Kidney (tissue), 14 donors: Measurements from ENCODE around the gene ZNF439. TPM values are rescaled to one million over a fixed set of nuclear protein-coding genes. Genes with fewer than 3 reads are reported as not detected.
A peak's percentile ranks its signal among the peaks of the same experiment; 100 is the strongest.
"Not testable (repeated sequence)": the region's sequence is repeated elsewhere in the genome, so short reads cannot be mapped to it uniquely, and the experiment has no call there.

Experiments used
- DNase-seq, 5 donors: peaks; one replicate each; pipeline ENCODE4 v3.0.0-alpha.2; 2013 to 2020
- FAIRE-seq: peaks from 2 replicates; lab custom pipeline; 2012; peaks lifted over from hg19 to GRCh38; lab: Jason Lieb, UNC
- H3K27ac ChIP-seq, 2 donors: one replicate each; pipeline ENCODE4 v1.7.0; 2013; ENCODE audit warnings: low read depth in 2 of 2, low read length in 2 of 2, inconsistent platforms in 1 of 2
- H3K27me3 ChIP-seq: one replicate; pipeline ENCODE4 v1.7.1; 2013; ENCODE audit warnings: low read length, inconsistent platforms; ENCODE audit not compliant: control insufficient read depth, insufficient read depth
- H3K36me3 ChIP-seq, 3 donors: one replicate each; pipeline versions ENCODE4 v1.7.0 to v1.7.1; 2013; ENCODE audit warnings: low read length in 3 of 3, control low read depth in 1 of 3, inconsistent platforms in 1 of 3; ENCODE audit not compliant: insufficient read depth in 3 of 3, control insufficient read depth in 2 of 3
- H3K4me1 ChIP-seq, 3 donors: one replicate each; pipeline versions ENCODE4 v1.7.0 to v1.7.1; 2013; ENCODE audit warnings: low read length in 3 of 3, inconsistent platforms in 1 of 3, low read depth in 1 of 3; ENCODE audit not compliant: control insufficient read depth in 2 of 3, insufficient read depth in 2 of 3
- H3K4me3 ChIP-seq, 3 donors: one replicate each; pipeline versions ENCODE4 v1.7.0 to v1.8.1; 2013; ENCODE audit warnings: low read length in 3 of 3, control low read depth in 1 of 3, inconsistent platforms in 1 of 3
- H3K9ac ChIP-seq, 3 donors: one replicate each; pipeline versions ENCODE4 v1.7.0 to v1.7.1; 2013; ENCODE audit warnings: low read length in 3 of 3, control low read depth in 1 of 3, inconsistent platforms in 1 of 3
- H3K9me3 ChIP-seq, 3 donors: one replicate each; pipeline versions ENCODE4 v1.7.0 to v1.7.1; 2013; ENCODE audit warnings: low read length in 3 of 3, control low read depth in 1 of 3, inconsistent platforms in 1 of 3; ENCODE audit not compliant: control insufficient read depth in 2 of 3, insufficient read depth in 1 of 3
- CTCF ChIP-seq: IDR thresholded peaks from 3 replicates; pipeline ENCODE4 v1.5.1; 2012; ENCODE audit warnings: mild to moderate bottlenecking, moderate library complexity, borderline replicate concordance; ENCODE audit not compliant: insufficient read depth; ENCODE audit errors: extremely low read depth
- intact Hi-C: fragments of 100-400 bp; cut with DNase I; formaldehyde crosslinking; loops from one replicate; pipeline ENCODE4 v1.11.1; 2022
- polyA plus RNA-seq: library from polyadenylated mRNA; stranded (reverse); fragments of 350-450 nt; fragmentation: Illumina TruSeq; extraction: RNeasy Lipid Tissue Mini Kit (QIAGEN cat#74804); gene quantifications from one replicate; pipeline ENCODE4 v1.2.3, GENCODE V29; 2014; ENCODE audit warnings: low read depth, low replicate concordance; ENCODE audit not compliant: insufficient read depth
- total RNA-seq: library from RNA; stranded (reverse); fragmentation: NEBNext Ultra II Directional; extraction: Animal tissue kit (Norgen Biotek cat#: 25700); gene quantifications from one replicate; pipeline ENCODE4 v1.2.1, GENCODE V29; 2021
- donor health status: control.
- donor health status: control.
- donor health status: control.
- donor health status: control.
- donor health status: control.
- donor health status: DM: yes; HTN: yes; CAD: no.
- donor health status: Normal renal cell carcinoma (clear cell type).

Gene ZNF439
- total and polyA plus RNA-seq, 2 donors from 2014 or later, result 4.5 to 13.2 TPM

DNA sequence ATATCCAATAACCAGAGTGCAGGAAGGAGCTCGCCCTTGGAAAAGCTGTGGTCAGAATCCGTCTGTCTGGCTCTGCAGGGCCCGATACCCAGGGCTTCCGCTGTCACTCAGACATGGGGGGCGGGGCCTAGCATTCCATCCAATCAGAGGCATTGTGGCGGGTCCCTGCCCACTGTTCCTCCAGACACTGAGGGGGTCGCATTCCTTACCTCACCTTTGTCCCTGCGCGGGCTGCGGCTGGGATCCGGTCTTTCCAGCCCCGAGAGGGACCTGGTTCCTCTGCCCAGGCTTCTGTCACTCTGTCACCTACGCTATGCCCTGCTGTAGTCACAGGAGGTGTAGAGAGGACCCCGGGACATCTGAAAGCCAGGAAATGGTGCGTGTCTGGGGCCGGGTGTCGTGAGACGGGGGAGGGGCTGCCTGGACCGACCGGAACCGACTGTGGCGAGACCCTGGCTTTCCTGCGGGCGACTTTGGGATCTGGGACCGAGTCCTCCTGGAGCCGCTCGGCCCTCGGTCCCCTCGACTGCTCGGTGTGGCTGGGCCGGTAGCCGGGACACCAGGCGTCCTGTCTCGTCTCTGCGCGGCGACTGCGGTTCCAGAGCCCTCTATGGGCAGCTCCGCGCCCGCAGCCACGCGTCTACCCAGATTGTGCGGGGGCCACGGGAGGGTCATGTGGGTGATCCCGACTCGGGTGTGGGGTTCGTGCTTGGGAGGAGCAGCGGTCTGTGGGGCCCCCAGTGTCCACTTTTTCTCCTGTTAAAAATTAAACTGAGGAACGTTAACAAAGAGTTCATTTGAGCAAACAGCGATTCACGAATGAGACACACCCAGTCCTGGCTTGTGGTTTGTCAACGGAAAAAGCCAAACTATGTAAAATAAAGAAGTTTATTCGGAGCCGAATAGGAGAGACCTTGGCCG, 39.3 kb downstream of the ZNF439 start, which contains the start of gene ZNF69:
TSS of gene ZNF69 (plus strand) at position 172 of the 921 bp plus-strand sequence. CDS start at position 314, 142 bp downstream.
- TF ChIP-seq CTCF, result peak; percentile 16
- H3K9ac ChIP-seq, result peak within 1 kb of the TSS; percentile 8 to 62 (median 62)
- peak within 1 kb of the TSS; percentile 56 to 82 (median 79) for H3K4me3 ChIP-seq
- no peaks in the 10 kb centered on the region for H3K27me3 ChIP-seq
- H3K9me3 ChIP-seq, result peaks cover 0 to under 1% (median 0%) of the 10 kb centered on the region in 3 donors
- DNase-seq (peak; percentile 94 to 97 (median 97)), FAIRE-seq (no peak)
- intact Hi-C loops, result no loop called here
- H3K27ac ChIP-seq, result peak within 1 kb of the TSS; percentile 88 to 95
- H3K4me1 ChIP-seq, result peaks cover 0 to 7% (median 0%) of the 10 kb centered on the region in 3 donors
- H3K36me3 ChIP-seq, result peaks cover 0 to 2% (median 0%) of the 10 kb centered on the region in 3 donors

- intact Hi-C loops, result not testable (repeated sequence)
Observed at GRCh38 chr19:11889901-11890300, 41.4 kb downstream of the ZNF439 start.

DNA sequence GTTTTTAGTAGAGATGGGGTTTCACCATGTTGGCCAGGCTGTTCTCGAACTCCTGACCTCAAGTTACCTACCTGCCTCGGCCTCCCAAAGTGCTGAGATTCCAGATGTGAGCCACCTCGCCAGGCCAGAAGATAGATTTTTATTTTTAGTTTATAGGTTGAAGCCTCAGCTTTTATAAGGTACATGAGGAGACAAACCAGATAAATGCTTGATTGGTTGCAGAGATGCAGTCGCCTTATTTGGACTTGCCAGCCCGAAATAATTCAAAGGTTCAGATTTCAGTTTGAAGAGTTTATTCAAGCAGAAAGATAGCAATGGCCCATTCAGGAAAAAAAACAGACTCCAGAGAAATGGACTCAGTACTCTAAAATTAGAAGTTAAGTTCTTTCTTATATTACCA, 42.1 kb downstream of the ZNF439 start:
- intact Hi-C loops, result no loop called here
- FAIRE-seq, result no peak
- Histone ChIP-seq H3K27ac (no peak overlapping the region), H3K36me3 (peaks cover 3 to 6% (median 5%) of the 10 kb centered on the region in 3 donors), H3K9me3 (peaks cover 0 to 2% (median 0%) of the 10 kb centered on the region in 3 donors), H3K27me3 (no peaks in the 10 kb centered on the region), H3K4me3 (no peak overlapping the region), H3K4me1 (peaks cover 0 to 7% (median 0%) of the 10 kb centered on the region in 3 donors), H3K9ac (no peak overlapping the region)
- no peak for DNase-seq
- no peak for TF ChIP-seq CTCF

More at GRCh38 chr19:11889901-11890300, 41.4 kb downstream of the ZNF439 start:
- not testable (repeated sequence) for H3K4me1 ChIP-seq, H3K36me3 ChIP-seq, H3K27me3 ChIP-seq, FAIRE-seq, H3K9ac ChIP-seq, H3K9me3 ChIP-seq, H3K27ac ChIP-seq
- peak overlapping the region in 1 of 3 donors; percentile 82 for H3K4me3 ChIP-seq
- peak in 1 of 5 donors; percentile 2 for DNase-seq

DNA sequence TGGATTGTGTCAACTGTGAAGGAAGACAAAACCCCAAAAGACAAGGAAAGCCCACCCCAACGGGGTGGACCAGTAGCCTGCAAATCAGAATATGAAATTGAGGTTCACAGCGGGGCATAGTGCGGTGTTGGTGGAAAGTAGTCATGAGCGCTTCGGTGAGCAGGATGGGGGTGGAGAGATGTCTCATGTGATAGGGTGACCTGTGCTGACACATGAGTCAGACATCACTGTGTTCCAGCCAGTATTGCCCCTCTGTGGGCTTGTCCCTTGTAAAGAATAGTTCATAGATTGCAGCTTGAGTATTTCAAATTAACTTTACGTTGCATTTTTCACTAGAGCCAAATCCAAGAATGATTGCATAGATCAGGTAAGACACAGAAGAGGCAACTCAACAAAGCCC, 46.3 kb downstream of the ZNF439 start:
- Histone ChIP-seq H3K27ac (no peak overlapping the region), H3K9me3 (peaks cover 0 to 7% (median 2%) of the 10 kb centered on the region in 3 donors), H3K27me3 (no peaks in the 10 kb centered on the region), H3K9ac (no peak overlapping the region), H3K36me3 (peaks cover 3 to 6% (median 5%) of the 10 kb centered on the region in 3 donors), H3K4me1 (no peaks in the 10 kb centered on the region), H3K4me3 (no peak overlapping the region)
- TF ChIP-seq CTCF, result no peak
- DNase-seq, result no peak
- intact Hi-C loops, result no loop called here
- no peak for FAIRE-seq
